H1 (cell line): ENCODE data around the gene CCL4. TPM values are rescaled to one million over a fixed set of nuclear protein-coding genes. Genes with fewer than 3 reads are reported as not detected.

Source experiments
- CTCF ChIA-PET: fragments of 300-600 bp; sonication (Branson Sonifier 250); formaldehyde crosslinking; loops from one replicate; lab custom pipeline; 2021; ENCODE audit not compliant: partially characterized antibody; lab: Charles Lee
- POLR2A ChIA-PET: fragments of 300-600 bp; sonication (Branson Sonifier 250); formaldehyde crosslinking; loops from one replicate; lab custom pipeline; 2021; ENCODE audit warnings: inconsistent platforms; ENCODE audit not compliant: partially characterized antibody; lab: Charles Lee
- DNase-seq, 2 experiments: peaks; one replicate each; pipeline versions ENCODE4 v3.0.0 to v3.0.0-alpha.2; 2010 to 2022; ENCODE audit warnings: low spot score in 2 of 2, low read depth in 1 of 2, mixed read lengths in 1 of 2
- FAIRE-seq: peaks from 2 replicates; lab custom pipeline; 2011; peaks lifted over from hg19 to GRCh38; lab: Jason Lieb, UNC
- H2AFZ ChIP-seq: 2 replicates; pipeline ENCODE4 v1.8.1; 2012; ENCODE audit warnings: low read length, inconsistent platforms
- H2AK5ac ChIP-seq: 2 replicates; pipeline ENCODE4 v1.6.1; 2013; ENCODE audit warnings: low read depth, low read length
- H2BK120ac ChIP-seq: replicated peaks from 2 replicates; pipeline ENCODE3; 2013; ENCODE audit warnings: low read depth, low read length, inconsistent platforms
- H2BK12ac ChIP-seq: 2 replicates; pipeline ENCODE4 v1.6.1; 2013; ENCODE audit warnings: low read depth, low read length
- H2BK15ac ChIP-seq: 2 replicates; pipeline ENCODE4 v1.6.1; 2013; ENCODE audit warnings: low read length
- H2BK20ac ChIP-seq: 2 replicates; pipeline ENCODE4 v1.6.1; 2013; ENCODE audit warnings: low read length
- H2BK5ac ChIP-seq: 2 replicates; pipeline ENCODE4 v1.6.1; 2013; ENCODE audit warnings: low read depth, low read length
- H3K14ac ChIP-seq: 2 replicates; pipeline ENCODE4 v1.6.1; 2013; ENCODE audit warnings: inconsistent platforms; ENCODE audit not compliant: insufficient read length
- H3K18ac ChIP-seq: 2 replicates; pipeline ENCODE4 v1.6.1; 2013; ENCODE audit warnings: low read length; ENCODE audit errors: extremely low read depth
- H3K23ac ChIP-seq: 2 replicates; pipeline ENCODE4 v1.6.1; 2013; ENCODE audit warnings: inconsistent platforms; ENCODE audit not compliant: insufficient read length
- H3K23me2 ChIP-seq: 2 replicates; pipeline ENCODE4 v1.6.1; 2013; ENCODE audit warnings: low read depth, low read length
- H3K27ac ChIP-seq: 2 replicates; pipeline ENCODE4 v1.6.1; 2011; ENCODE audit warnings: low read depth, low read length, inconsistent platforms
- H3K27me3 ChIP-seq, 4 experiments: replicated peaks in 1 of 4; 1 replicate in 1 of 4; 2 replicates in 3 of 4; pipeline versions ENCODE4 v1.6.1 to v1.8.1; 2011 to 2013; ENCODE audit warnings: low read length in 3 of 4, mild to moderate bottlenecking in 3 of 4, inconsistent platforms in 2 of 4, mixed read lengths in 2 of 4, moderate library complexity in 1 of 4; ENCODE audit not compliant: control insufficient read depth in 3 of 4, insufficient read depth in 3 of 4; ENCODE audit errors: extremely low read depth in 1 of 4
- H3K36me3 ChIP-seq, 4 experiments: 2 replicates each; pipeline versions ENCODE4 v1.6.1 to v1.8.1; 2011 to 2013; ENCODE audit warnings: mild to moderate bottlenecking in 4 of 4, low read length in 3 of 4, moderate library complexity in 2 of 4, control low read depth in 1 of 4, inconsistent platforms in 1 of 4; ENCODE audit not compliant: insufficient read depth in 4 of 4, control insufficient read depth in 2 of 4
- H3K4ac ChIP-seq: replicated peaks from 2 replicates; pipeline ENCODE3; 2013; ENCODE audit warnings: low read length, low read depth, mixed read lengths, inconsistent platforms; ENCODE audit not compliant: insufficient read length
- H3K4me1 ChIP-seq, 4 experiments: replicated peaks in 1 of 4; 1 replicate in 1 of 4; 2 replicates in 3 of 4; pipeline versions ENCODE4 v1.6.1 to v1.8.1; 2011 to 2013; ENCODE audit warnings: low read length in 3 of 4, inconsistent platforms in 2 of 4, mixed read lengths in 1 of 4; ENCODE audit not compliant: insufficient read depth in 4 of 4, control insufficient read depth in 3 of 4
- H3K4me2 ChIP-seq, 2 experiments: 2 replicates each; pipeline versions ENCODE4 v1.6.1 to v1.8.1; 2011 to 2013; ENCODE audit warnings: low read depth in 2 of 2, low read length in 2 of 2, control low read depth in 1 of 2, inconsistent platforms in 1 of 2, mild to moderate bottlenecking in 1 of 2; ENCODE audit not compliant: insufficient read depth in 1 of 2
- H3K4me3 ChIP-seq, 4 experiments: fragments of 200-600, 300-600 bp in 1 of 4; sonication (generic), shearing (Covaris generic), sonication (Bioruptor Twin) in 1 of 4; 2 replicates each; pipeline versions ENCODE4 v1.5.1 to v1.8.1; 2011 to 2016; ENCODE audit warnings: low read length in 4 of 4, low read depth in 3 of 4, control low read depth in 2 of 4, inconsistent platforms in 2 of 4, mild to moderate bottlenecking in 2 of 4, mixed read lengths in 1 of 4, moderate library complexity in 1 of 4; ENCODE audit not compliant: insufficient read depth in 2 of 4; ENCODE audit errors: extremely low read depth in 1 of 4
- H3K56ac ChIP-seq: replicated peaks from 2 replicates; pipeline ENCODE3; 2013; ENCODE audit warnings: low read depth, mild to moderate bottlenecking, mixed read lengths, low read length, inconsistent platforms; ENCODE audit not compliant: insufficient read length
- H3K79me1 ChIP-seq: 2 replicates; pipeline ENCODE4 v1.6.1; 2013; ENCODE audit warnings: low read depth, low read length, control low read depth
- H3K79me2 ChIP-seq, 2 experiments: 2 replicates each; pipeline versions ENCODE4 v1.6.1 to v1.8.1; 2012 to 2013; ENCODE audit warnings: low read length in 2 of 2, mild to moderate bottlenecking in 2 of 2, inconsistent platforms in 1 of 2; ENCODE audit not compliant: insufficient read depth in 2 of 2, control insufficient read depth in 1 of 2
- H3K9ac ChIP-seq, 4 experiments: replicated peaks in 1 of 4; 1 replicate in 1 of 4; 2 replicates in 3 of 4; pipeline versions ENCODE4 v1.6.1 to v1.8.1; 2011 to 2013; ENCODE audit warnings: low read depth in 3 of 4, low read length in 3 of 4, control low read depth in 2 of 4, mild to moderate bottlenecking in 2 of 4, moderate library complexity in 2 of 4, inconsistent platforms in 1 of 4; ENCODE audit errors: extremely low read depth in 1 of 4
- H3K9me3 ChIP-seq, 2 experiments: 2 replicates each; pipeline versions ENCODE4 v1.6.1 to v1.8.1; 2012 to 2013; ENCODE audit warnings: mild to moderate bottlenecking in 2 of 2, moderate library complexity in 2 of 2, control low read depth in 1 of 2, inconsistent platforms in 1 of 2, low read depth in 1 of 2, low read length in 1 of 2, mixed read lengths in 1 of 2; ENCODE audit not compliant: insufficient read depth in 2 of 2
- H4K20me1 ChIP-seq, 2 experiments: replicated peaks in 1 of 2; 2 replicates each; pipeline versions ENCODE3 to v1.8.1; 2011 to 2013; ENCODE audit warnings: inconsistent platforms in 2 of 2, low read length in 2 of 2, mild to moderate bottlenecking in 1 of 2; ENCODE audit not compliant: insufficient read depth in 2 of 2, control insufficient read depth in 1 of 2
- H4K5ac ChIP-seq: 2 replicates; pipeline ENCODE4 v1.6.1; 2013; ENCODE audit warnings: low read length, low read depth, mixed read lengths, inconsistent platforms; ENCODE audit not compliant: insufficient read length
- H4K8ac ChIP-seq: 2 replicates; pipeline ENCODE4 v1.8.0; 2013; ENCODE audit warnings: mild to moderate bottlenecking, moderate library complexity, low read length, inconsistent platforms; ENCODE audit not compliant: insufficient read depth; ENCODE audit errors: extremely low read depth
- H4K91ac ChIP-seq: replicated peaks from 2 replicates; pipeline ENCODE3; 2013; ENCODE audit warnings: low read length, mixed read lengths, inconsistent platforms; ENCODE audit not compliant: insufficient read length
- SRF ChIP-seq: IDR thresholded peaks from 2 replicates; pipeline ENCODE4 v1.6.1; 2011; ENCODE audit warnings: mild to moderate bottlenecking, low read depth, low read length, moderate library complexity
- WGBS, 2 experiments: shearing (Covaris generic) in 1 of 2; methylation state at CpG; one replicate each; pipeline versions ENCODE4 v1.1.6 to v1.1.7; 2013 to 2015; ENCODE audit warnings: low lambda C conversion rate in 2 of 2, mixed read lengths in 2 of 2, inconsistent platforms in 1 of 2, low coverage in 1 of 2, missing lambda C conversion rate in 1 of 2; ENCODE audit not compliant: insufficient replicate concordance in 2 of 2, insufficient coverage in 1 of 2, insufficient read length in 1 of 2; ENCODE audit errors: extremely low coverage in 1 of 2, missing lambda C conversion rate in 1 of 2; 5-methylcytosine and 5-hydroxymethylcytosine counted together
- polyA plus RNA-seq, 7 experiments: library from polyadenylated mRNA; depleted of rRNA in 3 of 7; stranded (reverse) in 5 of 7; unstranded in 2 of 7; fragments of >200 nt in 5 of 7; fragments of 200-250 nt in 2 of 7; gene quantifications; 1 replicate in 5 of 7; 2 replicates in 1 of 7; 4 replicates in 1 of 7; pipeline versions ENCODE4 v1.2.1 to v1.2.3, GENCODE V29; 2011 to 2013; ENCODE audit warnings: missing spikeins in 2 of 7, mixed read lengths in 2 of 7
- total RNA-seq: library from RNA; stranded (reverse); fragmentation: NEBNext Ultra II Directional; extraction: Animal tissue kit (Norgen Biotek cat#: 25700); gene quantifications from 2 replicates; pipeline ENCODE4 v1.2.1, GENCODE V29; 2021

The CCL4 gene
- total and polyA plus RNA-seq, 2 of the 8 experiments (the other 6 are each of a cell fraction or from before 2014, with no cell fraction given) = not detected

- TF ChIP-seq SRF = no peak
- Histone ChIP-seq H3K9me3 (no peaks in the 10 kb centered on the region), H3K27me3 (no peaks in the 10 kb centered on the region), H3K79me1 (no peaks in the 10 kb centered on the region), H3K27ac (no peak overlapping the region), H2BK12ac (no peak overlapping the region), H2BK120ac (no peak overlapping the region), H4K91ac (no peak overlapping the region), H2BK15ac (no peak overlapping the region), H2BK20ac (no peak overlapping the region), H3K4me3 (no peak overlapping the region), H3K14ac (no peak overlapping the region), H3K56ac (no peak overlapping the region), H3K23me2 (no peaks in the 10 kb centered on the region), H3K4me2 (no peak overlapping the region), H4K5ac (no peak overlapping the region), H2BK5ac (no peak overlapping the region), H4K20me1 (no peaks in the 10 kb centered on the region), H3K79me2 (no peaks in the 10 kb centered on the region), H3K4ac (no peak overlapping the region), H2AK5ac (no peak overlapping the region), H3K4me1 (no peaks in the 10 kb centered on the region), H4K8ac (no peak overlapping the region), H3K36me3 (no peaks in the 10 kb centered on the region), H2AFZ (no peak overlapping the region), H3K23ac (no peak overlapping the region), H3K18ac (no peak overlapping the region), H3K9ac (no peak overlapping the region)
- ChIA-PET POLR2A (no interaction called here), CTCF (interaction anchor here (1.4 to 5.2 kb wide), 3 partner anchors 87 to 97 kb away, joined by 3 to 33 read pairs (median 11); partner anchors contain the start of gene CCL16)
- 78% methylated on average over 3 of the region's 3 CpGs; no CpG with 5 or more reads in 1 of the 2 experiments for WGBS, 2 experiments
- FAIRE-seq (no peak), DNase-seq (no peak)
Measured at GRCh38 chr17:36070427-36070826, 33.2 kb upstream of the CCL4 start.
